ENCODE measurements around the gene NQO1.
"Not testable (repeated sequence)": the region's sequence is repeated elsewhere in the genome, so short reads cannot be mapped to it uniquely, and the experiment has no call there.

The NQO1 gene

DNA sequence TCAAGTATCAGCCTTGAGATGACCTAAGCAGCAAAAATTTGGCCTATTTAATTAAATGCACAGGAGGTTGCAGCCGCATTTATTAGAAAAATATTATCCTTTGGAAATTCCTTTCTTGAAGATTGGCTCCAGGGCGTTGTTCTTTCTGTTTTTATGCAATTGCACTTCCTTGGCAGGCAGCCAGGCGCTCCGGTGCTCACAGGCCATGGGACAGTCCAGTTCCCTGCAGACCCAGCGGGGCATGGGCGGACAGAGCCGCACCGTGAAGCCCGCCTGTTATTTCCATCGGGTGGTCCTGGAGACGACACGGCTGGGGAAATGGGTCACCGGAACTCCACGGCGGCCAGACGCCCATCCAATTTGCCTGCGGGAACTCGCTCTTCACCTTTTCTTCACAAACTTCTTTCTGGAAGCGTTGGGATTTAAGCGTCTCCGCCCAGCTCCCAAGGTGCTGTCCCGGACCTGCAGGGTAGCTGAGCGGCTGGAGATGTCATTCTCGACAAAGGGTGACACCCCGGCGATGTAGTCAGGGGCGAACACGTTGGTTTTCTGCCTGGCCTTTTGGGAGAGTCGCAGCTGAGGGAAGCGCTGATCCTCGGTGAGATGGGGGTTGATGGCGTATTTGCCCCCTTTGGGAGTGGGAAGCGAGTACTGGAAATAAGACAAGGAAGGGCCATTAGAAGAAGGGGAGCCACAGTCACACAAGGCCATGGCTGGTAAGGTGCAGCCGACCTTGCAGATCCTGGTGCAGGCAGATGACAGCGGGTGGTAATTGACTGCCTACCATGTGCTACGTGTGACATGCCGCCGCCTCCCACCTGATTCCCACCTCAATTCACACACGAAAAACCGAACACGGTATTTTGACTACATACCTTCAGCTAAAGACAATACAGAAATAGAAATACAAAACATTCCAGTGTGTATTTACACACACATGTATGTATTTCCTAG, 15.9 kb upstream of the NQO1 start:
- FAIRE-seq: no peak

DNA sequence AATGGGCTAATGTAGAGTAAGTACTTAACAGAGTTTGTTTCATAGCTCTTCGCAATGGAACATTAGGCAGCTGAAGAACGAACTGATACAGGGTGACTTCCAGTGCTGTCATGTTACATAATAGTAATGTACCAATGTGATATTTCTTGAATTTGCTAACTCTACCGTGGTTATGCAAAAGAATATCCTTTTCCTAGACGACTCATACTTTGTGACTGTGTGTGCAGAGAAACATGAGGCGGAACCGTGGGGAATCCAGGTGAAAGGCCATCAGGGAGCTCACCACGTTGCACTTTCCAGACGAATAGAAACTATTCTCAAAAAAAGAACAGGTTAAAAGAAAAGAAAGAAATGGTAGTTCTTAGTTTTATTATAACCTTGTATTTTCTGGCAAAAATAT, 15.2 kb upstream of the NQO1 start:
- FAIRE-seq: no peak

DNA sequence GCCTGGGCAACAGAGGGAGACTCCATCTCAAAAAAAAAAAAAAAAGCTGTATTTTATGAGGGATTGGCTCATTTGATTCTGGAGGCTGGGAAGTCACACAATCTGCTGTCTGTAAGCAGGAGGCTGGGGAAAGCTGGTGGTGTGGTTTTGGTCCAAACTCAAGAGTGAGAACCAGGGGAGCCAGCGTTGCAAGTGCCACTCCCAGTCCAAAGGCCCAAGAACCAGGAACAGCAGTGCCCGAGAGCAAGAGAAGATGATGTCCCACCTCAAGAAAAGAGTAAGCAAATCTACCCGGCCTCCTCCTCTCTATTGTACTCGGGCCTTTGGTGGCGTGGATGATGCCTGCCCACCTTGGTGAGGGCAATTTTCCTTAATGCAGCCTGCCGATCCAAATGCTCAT, 5.7 kb upstream of the NQO1 start:
- FAIRE-seq: no peak

DNA sequence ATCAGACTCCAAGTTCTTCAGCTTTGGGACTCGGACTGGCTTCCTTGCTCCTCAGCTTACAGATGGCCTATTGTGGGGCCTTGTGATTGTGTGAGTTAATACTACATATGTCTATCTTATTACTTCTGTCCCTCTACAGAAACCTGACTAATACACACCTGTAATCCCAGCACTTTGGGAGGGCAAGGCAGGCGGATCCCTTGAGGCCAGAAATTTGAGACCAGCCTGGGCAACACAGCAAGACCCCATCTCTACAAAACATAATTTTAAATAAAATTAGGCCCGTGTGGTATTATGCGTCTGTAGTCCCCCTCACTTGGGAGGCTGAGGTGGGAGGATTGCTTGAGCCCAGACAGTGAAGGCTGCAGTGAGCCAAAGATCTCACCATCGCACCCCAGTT, 4.9 kb upstream of the NQO1 start:
- FAIRE-seq: not testable (repeated sequence)

DNA sequence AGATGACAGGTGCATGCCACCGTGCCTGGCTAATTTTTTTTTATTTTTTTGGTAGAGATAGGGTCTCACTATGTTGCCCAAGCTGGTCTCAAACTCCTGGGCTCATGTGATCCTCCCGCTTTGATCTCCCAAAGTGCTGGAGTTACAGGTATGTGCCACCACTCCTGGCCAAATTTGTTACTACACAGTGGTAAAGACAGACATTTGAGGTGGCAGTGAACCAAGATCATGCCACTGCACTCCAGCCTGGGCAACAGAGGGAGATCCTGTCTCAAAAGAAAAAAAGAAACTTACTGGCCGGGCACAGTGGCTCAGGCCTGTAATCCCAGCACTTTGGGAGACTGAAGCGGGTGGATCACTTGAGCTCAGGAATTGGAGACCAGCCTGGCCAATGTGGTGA, 2.7 kb upstream of the NQO1 start:
- FAIRE-seq: not testable (repeated sequence)

DNA sequence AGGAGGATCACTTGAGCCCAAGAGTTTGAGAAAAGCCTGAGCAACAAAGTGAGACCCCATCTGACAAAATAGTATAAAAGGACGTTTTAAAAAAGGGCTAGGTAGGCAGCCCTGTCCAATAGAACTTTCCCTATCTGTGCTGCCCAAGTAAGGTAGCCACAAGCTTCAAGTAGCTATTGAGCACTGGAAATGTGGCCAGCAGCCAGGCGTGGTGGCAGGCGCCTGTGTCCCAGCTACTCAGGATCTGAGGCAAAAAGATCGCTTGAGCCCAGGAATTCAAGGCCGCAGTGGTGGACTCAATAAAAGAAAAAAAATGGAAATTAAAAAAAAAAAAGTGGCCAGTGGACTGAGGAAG, 1.5 kb upstream of the NQO1 start:
- no peak for FAIRE-seq

DNA sequence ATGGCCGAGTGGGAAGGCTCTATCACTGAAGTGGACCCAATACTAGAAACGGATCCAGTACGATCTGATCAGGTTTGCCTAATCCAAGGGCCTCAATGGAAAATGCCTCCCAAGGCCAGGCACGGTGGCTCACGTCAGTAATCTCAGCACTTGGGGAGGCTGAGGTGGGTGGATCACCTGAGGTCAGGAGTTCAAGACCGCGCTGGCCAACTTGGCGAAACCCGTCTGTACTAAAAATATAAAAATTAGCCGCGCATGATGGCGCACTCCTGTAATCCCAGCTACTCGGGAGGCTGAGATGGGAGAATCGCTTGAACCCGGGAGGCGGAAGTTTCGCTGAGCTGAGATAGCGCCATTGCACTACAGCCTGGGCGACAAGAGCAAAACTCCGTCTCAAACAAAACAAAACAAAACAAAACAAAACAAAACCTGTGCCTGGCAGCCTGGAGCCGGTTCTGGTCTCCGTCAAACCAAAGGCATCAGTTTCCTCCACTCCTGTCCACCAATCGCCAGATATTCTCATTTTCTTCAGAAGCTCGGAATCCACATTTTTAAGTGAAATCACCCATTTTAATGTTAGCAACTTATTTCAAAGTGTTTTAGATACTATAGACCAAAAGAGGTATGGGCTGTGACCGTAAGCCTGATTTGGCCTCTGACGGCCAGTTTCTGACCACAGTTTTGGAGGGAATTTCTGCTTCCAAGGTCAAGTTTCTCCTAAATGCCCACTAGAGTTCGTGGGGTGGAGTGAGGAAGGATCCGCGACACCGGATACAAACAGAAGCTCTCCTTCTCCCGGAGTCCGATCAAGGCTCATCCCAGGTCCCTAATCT, 664 bp downstream of the NQO1 start:
- FAIRE-seq: no peak

DNA sequence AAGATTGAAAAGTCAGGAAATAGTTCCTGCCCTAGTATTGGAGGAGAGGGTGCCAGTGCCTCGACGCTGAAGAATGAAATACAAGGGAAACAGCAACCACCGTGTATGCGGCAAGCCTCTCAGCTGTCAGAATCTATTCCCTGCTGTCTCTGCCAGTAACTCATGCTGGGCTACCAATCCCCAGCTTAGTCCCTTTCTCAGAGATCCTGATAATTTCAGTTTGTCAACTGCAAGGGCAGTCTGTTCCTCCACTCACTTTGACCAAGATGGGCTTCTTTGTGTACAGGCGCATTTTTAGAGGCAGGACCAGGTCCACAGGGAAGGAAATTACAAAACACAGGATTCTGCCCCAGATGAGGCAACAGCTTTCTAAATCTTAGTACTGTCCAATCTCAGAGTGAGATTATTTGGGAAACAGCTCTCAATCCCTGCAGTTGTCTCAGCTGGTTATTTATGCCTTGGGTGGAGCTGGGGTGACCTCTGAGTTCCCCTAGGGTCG, 1.3 kb downstream of the NQO1 start:
- no peak for FAIRE-seq

DNA sequence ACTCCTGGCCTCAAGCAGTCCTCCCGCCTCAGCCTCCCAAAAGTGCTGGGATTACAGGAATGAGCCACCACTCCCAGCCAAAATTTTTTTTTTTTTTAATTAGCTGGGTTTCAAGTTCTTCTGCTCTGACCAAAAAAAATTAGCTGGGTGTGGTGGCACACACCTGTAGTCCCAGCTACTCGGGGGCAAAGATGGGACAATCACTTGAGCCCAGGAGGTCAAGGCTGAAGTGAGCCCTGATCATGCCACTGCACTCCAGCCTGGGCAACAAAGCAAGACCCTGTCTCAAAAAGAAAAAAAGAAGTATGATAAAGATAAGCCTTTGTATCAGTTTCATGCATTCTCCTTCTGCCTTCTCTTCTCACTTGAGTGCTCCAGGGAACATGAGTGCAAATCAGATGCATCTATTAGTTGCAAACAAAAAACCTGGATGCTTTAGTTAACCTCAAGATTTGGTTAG, 1.9 kb downstream of the NQO1 start:
- no peak for FAIRE-seq

DNA sequence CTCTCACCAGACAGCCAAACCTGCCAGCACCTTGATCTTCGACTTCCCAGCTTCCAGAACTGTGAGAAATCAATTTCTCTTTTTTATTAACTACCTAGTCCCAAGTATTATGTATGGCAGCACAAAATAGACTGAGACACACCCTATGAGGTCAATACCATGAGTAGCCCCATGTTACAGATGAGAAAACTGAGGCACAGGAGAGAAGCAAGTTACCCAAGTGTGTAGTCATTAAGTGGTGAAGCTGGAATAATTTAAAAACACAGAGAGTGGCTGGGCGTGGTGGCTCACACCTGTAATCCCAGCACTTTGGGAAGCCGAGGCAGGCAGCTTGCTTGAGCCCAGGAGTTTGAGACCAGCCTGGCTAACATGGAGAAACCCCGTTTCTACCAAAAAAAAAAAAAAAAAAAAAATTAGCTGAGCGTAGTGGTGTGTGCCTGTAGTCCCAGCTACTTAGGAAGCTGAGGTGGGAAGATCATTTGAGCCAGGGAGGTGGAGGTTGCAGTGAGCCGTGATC, 4.9 kb downstream of the NQO1 start:
- FAIRE-seq: no peak

DNA sequence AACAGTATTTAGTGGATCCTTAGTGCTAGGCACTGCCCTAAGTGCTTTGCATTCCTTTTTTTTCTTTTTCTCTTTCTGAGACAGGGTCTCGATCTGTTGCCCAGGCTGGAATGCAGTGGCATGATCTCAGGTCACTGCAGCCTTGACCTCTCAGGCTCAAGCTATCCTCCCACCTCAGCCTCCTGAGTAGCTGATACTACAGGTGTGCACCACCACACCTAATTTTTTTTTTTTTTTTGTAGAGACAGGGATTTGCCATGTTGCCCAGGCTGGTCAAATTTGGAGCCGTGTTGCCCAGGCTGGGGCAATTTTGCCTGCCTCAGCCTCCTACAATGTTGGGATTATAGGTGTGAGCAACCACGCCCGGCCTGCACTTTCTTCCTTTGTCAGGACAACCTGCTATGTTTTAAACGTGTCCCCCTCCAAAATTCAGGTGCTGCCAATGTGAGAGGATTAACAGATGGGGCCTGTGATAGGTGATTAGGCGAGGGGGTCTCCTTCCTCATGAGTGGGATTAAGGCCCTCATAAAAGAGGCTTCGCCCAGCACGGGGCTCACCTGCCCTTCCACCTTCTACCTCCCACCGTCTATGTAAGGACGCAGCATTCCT, 5.4 kb downstream of the NQO1 start:
- FAIRE-seq: no peak

DNA sequence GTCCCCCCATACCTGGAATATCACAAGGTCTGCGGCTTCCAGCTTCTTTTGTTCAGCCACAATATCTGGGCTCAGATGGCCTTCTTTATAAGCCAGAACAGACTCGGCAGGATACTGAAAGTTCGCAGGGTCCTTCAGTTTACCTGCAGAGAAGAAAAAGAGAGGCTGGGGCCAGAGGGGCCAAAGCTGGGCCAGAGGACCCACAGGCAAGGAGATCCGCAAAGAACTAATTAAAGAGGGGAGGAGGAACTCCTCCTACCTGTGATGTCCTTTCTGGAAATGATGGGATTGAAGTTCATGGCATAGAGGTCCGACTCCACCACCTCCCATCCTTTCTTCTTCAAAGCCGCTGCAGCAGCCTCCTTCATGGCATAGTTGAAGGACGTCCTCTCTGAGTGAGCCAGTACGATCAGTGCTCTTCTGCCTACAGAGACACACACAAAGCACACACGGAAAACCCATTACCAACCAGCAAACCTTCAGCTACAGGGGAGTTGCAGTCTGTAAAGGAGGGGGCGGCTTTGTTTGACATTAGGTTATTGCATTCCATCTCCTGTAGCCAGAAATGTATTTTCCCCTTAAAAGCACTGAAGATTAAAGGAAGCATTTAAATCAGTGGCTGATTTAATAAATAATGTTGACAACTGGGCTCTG, 8.1 kb downstream of the NQO1 start:
- FAIRE-seq: no peak

DNA sequence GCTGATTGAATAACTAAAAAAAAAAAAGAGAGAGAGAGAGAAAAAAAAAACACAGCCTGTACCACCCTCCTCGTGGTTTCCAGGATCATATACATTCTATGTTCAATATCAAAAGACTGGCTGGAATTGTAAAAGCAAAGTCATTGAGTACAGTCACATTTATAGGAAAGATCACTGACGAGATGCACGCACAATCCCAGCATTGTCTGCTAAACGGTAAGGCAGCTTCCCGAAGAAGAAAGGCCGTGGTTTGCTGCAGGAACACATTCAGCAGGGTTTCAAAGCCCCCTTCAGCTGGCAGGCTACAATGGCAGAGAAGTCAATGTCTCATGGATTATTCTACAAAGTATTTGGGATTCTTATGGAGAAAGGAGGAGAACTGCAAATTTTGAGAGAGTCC, 9.3 kb downstream of the NQO1 start:
- no peak for FAIRE-seq

DNA sequence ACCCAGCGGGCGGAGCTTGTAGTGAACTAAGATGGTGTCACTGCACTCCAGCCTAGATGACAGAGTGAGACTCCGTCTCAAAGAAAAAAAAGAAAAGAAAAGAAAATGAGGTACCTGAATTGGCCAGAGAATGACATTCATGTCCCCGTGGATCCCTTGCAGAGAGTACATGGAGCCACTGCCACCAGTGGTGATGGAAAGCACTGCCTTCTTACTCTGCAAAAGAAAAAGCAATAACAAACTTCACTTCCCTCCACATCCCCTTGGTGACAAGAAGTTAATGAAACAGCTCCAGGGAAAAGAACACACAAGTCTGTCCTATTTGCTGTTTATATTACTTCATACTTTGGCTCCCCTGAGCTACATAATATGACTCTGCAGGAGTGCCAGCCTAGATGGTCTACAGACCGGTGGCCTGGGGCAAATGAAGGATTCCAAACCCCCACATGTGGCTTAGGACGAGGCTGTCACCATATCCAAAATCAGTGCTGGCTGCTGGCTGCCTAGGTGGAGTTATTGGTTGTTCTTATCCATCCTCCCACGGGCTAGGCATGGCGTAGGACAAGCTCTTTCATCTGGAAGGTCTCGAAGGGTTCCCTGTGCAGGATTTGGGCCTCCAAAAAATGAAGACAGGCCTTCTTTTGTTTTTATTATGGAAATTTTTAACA, 13.3 kb downstream of the NQO1 start:
- FAIRE-seq: no peak

DNA sequence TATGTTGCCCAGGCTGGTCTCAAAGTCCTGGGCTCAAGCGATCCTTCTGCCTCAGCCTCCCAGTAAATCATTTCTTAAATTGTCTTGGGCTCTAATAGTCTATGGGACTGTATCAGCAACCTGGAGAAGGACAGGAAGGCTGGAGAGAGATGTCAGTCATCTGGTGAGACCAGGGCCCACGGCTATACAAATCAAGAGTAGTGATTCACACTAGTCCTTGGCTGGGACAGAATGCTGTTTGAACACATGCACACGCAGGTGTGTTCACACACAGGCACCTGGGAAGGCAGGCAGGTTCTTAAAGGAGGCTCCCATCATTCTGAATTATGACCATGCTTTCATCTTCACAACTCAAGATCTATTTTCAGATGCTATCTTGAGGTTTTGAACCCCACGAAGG, 14.1 kb downstream of the NQO1 start:
- no peak for FAIRE-seq

DNA sequence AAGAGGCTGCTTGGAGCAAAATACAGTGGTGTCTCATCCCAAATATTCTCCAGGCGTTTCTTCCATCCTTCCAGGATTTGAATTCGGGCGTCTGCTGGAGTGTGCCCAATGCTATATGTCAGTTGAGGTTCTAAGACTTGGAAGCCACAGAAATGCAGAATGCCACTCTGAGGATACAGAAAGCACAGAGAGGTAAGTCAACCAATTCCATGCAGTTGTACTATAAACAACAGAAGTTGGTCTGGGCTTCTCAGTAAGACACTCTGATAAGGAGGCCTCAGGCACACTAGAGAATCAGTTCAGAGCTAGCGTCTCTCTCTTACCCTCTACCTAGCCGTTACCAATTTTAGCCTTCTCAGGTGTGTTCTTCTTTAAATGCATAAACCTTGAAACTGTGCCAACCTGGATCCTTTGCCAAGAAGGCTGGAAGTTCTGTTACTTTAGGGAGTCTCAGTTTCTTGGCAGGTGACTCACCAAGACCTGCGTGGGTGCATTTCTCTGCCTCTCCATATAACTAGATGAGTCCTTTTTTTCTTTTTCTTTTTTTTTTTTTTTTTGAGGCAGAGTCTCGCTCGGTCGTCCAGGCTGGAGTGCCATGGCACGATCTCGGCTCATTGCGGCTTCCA, 15.1 kb downstream of the NQO1 start:
- no peak for FAIRE-seq

DNA sequence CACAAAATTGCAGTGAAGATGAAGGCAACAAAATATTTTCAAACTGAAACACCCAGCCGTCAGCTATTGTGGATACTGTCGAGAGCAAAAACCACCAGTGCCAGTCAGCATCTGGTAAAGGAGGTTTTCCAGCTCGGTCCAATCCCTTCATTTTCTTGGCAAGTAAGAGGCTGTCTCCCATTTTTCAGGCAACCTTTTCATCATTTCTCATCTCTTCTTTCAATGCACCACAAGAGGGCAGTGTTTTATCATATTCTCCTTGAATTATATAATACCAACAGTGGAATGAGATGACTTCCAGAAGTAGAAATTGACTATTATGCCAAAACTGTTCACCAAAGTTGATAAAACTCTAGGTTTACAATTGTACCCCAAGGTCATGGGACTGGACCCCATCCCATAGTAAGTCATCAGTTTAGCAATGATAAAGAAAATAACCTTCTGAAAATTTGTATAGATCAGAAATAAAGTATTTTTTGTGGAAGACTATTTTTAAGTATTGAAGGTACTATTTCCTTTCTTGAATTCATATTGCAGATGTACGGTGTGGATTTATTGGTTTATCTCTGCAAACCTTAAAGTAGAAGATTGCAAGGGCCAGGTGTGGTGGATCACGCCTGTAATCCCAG, 16.8 kb downstream of the NQO1 start:
- peak; percentile 93 for FAIRE-seq

DNA sequence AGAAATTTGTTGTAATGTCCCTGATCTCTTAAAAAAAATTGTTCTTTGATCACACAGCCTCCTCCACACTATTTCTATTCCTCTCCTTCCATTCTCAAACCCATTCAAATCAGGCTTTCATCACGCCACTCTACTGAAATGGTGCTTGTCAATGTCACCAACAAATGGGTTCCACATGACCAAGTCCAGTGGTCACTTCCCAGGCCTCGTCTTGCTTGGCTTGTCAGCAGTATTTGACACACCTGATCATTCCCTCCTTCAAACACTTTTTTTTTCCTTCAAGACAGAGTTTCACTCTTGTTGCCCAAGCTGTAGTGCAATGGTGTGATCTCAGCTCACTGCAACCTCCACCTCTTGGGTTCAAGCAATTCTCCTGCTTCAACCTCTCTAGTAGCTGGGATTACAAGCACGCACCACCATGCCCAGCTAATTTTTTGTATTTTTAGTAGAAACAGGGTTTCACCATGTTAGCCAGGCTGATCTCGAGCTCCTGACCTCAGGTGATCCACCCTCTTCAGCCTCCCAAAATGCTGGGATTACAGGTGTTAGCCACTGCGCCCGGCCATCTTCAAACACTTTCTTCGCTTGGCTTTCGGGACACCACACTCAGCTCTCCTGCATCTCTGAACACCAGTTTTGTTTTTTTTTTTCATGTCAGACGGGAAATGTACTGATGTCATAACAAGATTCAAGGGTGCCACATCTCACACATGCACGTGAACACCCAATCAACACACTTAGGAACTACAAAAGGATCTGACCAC, 18.3 kb downstream of the NQO1 start:
- FAIRE-seq: no peak

DNA sequence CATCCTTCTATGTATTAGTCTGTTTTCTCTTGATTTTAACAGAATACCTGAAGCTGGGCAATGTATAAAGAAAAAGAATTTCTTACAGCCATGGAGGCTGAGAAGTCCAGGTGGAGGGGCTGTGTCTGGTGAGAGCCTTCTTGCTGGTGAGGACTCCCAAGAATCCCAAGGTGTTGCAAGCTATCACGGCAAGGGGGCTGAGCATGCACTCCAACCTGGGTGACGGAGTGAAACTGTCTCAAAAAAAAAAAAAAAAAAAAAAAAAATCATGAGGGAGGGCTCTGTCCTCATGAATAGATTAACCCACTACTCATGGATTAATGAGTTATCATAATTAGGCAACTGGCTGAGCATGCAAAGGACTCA, 19.4 kb downstream of the NQO1 start:
- no peak for FAIRE-seq

DNA sequence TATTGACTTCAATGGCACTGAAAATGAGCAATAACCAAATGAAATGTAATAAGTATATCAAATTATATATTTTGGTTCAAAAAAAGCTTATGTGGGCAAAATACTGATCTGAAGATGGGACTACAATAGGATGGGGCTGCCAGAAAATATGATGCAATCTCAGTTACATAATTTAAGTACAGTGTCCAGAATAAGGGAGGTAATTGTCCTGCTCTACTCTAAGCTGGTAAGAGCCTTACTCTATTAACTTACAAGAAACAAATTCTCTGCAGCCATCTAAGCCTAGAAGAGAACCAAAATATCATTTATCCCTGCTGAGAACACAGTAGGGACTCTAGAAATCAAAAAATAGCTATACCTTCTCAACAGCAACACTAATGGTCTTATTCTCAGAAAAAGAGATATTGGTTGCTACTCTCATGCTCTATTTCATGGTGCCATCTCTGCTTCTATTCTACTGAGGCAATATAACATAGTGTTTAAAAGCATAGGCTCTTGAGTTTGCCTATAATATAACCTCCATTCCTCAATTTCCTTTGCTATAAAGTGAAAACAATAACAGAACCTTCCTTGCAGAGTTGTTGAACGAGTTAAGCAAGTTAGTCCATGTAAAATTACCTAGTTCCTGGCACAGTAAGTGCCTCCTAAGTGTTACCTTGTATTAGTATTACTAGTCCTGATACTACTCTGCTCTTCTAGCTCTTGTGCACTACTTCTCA, 19.9 kb downstream of the NQO1 start:
- no peak for FAIRE-seq
